NCI-H1417 treated with DMSO at 0.1 percent for 48 hours (cell line): ENCODE results near the gene ERC1.

Experiments
- DNase-seq: peaks from one replicate; lab custom pipeline; 2025; lab: John Stamatoyannopoulos, UW

ERC1 gene

DNA sequence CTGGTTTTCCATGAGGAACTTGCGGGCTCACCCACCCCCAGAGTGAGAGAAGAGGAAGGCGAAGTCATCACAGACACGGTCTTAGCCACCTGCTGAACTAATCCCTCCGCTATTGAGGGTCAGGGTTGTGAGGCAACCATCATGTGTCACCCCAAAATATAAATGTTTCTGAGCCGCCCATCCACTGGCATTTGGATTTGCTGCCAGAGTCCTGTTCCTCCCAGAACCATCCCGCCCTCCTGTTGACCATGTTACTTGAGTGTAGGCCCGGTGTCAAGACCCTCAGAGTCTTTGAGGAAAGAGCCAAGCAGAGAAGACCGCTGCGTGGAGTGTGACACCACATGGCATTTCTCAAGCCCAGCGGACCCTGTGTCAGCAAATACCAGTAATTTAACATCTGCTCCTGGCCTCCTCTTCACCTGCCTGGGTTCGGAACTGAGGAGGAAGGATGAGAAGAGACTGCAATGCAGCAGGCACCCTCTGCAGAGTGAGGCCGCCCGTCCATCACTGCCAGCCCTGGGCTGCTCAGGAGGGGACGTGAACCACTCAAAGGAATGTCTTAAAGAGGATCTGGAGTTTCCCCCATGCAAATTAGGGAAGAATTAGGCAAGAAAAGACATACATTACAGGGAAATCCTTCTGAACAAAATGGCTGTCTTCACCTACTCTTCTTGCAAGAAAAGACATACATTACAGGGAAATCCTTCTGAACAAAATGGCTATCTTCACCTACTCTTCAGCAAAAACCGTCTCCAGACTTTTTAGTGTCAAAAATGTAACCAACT lies 502.9 kb downstream of the ERC1 start:
- DNase-seq, result no peak

DNA sequence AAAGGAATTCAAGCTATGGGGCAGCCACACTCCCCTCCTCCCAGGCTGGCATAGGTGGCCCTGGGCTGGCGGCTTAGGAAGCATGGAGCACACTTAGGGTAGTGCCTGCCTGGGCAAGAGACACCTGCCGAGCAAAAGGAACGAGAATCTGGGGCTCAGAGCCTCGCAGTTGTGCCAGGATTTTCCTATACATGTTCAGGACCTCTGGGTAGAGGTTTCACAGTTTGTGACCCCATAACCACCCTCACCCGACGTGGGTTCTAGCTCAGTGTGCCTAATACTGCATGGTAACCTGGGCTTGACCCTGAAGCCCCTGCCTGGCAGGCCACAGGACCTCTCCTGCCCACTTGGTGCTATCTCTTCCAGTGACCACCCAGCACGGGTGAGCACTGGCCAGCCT lies 503.8 kb downstream of the ERC1 start:
- no peak for DNase-seq

DNA sequence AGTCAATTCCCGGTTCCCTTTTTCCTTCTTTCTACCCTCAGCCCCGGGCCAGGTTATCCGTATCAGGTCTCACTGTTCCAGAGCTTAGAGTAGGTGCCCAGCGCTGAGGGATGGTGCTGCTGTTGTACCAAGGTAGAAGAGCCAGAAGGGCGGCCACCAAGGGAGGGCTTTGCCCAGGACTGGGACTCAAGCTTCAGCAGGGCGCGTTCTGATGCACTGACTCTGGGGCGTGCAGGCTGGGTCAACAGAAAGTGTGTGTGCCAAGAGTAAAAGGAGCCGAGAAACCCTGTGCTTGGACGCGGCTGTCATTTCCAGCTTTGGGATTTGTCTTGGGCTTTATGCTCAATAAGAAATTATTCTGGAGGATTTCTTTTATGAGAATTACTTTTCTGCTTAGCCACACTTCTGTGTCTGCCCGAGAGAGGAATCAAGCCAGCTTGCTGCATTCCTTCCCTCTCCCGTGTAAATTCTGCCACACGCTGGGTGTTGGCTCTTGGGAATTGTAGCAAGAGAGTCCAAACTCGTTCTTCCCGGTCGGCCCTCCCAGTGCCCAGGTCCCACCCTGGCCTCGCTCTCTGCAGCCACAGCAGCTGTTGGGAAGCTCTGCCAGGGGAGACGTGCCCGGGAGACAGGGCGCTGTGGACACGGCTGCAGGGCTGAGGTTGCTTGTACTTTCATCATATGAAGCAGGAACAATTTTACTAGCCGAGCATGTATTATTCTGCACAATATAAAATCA lies 505.3 kb downstream of the ERC1 start:
- DNase-seq, result no peak

DNA sequence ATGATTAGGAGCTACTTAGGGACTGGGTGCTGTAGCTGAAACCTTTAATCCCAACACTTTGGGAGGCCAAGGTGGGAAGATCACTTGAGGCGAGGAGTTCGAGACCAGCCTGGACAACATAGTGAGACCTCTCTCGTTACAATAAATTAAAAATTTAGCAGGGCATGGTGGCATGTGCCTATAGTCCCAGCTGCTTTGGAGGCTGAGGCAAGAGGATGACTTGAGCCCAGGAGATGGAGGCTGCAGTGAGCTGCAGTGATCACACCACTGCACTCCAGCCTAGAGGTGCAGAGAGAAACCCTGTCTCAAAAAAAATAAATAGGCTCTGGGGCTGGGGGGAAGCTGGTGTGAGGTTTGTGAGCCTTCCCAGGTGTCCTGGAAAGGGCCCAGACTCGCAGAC lies 506.1 kb downstream of the ERC1 start:
- no peak for DNase-seq

DNA sequence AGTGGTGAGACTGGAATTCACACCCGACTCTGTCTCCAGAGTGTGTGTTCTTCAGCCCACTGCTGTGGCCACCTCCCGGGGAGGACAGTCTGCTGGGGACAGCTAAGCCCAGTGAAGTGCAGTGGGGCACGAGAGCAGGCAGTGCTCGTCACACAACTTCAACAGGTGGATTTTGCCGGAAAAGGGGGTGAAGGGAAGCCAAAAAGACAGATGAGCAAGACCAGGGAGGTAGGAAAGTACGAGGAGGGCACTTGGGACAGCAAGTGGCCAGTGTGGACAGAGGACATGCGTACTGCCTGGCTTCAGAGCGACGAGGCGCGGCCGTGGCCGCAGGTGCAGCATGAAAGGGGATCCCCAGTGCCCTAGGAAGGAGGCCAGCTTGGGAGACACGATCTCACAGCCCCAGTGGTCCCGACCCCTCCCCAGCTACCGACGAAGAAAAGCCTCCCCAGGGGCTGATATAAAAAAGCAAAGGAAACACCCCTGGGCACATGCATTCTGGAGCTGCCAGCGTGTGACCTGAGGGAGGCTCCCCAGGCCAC lies 507.2 kb downstream of the ERC1 start:
- DNase-seq, result no peak

DNA sequence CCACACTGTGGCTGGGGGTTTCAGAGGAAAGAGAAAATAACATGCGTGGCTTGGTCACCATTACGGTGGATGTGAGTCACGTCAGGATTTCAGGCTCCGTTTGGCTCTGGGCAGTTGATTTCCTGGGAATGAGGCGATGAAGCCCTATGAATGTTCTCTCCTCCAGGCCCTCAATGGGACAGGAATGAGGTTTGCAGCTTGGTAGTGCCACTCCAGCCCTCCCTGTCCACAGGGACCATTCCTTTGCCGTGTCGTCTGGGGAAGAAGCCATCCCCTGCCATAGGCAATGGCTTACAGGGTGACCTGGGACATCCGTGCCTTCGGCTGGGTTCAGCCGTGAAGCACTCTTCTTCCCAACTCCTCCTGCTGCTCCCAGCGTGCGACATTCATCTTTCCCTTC lies 508.3 kb downstream of the ERC1 start:
- DNase-seq, result no peak

DNA sequence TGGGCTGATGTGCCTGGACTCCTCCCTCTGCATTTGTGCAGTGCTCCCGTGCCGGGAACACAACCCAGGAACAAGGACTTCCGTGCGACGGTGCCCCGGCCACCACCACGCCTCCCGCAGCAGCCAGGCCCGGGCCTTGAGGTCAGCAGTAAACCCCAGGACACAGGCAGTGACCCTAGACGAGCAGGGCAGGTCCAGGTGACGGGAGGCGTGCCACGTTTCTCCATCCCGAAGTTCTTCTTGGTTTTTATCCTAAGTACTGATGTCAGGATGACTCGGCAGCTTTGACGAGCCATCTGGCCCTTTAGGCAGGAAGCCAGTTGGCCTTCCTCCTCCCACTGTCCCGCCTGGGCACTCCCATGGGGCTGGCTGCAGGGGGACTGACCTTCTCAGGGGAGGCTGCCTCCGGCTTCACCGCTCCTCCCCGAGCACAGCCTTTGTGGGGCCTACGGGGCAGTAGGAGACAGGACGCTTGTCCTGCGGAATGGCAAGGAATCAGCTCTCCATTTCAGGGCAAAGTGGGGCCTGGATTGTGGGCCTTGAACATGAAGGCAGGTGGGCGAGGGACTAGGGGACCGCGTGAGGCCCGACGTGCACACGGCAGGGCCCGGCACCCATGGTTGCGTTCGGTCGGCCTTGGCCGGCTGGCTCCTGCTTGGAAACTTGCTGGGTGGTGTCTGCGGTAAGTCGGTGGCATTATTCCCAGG lies 509.2 kb downstream of the ERC1 start:
- no peak for DNase-seq

DNA sequence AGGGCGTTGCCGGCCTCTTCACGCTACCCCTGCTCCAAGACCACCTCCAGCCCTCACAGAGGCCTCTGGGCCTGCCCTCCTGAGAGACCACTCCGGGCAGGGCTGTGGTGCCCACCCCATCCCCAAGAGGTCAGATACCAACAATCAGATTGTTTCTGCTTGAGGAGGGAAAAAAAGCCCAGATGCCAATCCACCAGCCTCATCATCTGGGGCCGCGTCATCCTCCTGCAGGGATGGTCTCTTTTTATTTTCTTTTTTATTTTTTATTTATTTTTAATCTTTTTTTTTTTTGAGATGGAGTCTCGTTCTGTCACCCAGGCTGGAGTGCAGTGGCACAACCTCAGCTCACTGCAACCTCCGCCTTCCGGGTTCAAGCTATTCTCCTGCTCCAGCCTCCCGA lies 510.0 kb downstream of the ERC1 start:
- no peak for DNase-seq

DNA sequence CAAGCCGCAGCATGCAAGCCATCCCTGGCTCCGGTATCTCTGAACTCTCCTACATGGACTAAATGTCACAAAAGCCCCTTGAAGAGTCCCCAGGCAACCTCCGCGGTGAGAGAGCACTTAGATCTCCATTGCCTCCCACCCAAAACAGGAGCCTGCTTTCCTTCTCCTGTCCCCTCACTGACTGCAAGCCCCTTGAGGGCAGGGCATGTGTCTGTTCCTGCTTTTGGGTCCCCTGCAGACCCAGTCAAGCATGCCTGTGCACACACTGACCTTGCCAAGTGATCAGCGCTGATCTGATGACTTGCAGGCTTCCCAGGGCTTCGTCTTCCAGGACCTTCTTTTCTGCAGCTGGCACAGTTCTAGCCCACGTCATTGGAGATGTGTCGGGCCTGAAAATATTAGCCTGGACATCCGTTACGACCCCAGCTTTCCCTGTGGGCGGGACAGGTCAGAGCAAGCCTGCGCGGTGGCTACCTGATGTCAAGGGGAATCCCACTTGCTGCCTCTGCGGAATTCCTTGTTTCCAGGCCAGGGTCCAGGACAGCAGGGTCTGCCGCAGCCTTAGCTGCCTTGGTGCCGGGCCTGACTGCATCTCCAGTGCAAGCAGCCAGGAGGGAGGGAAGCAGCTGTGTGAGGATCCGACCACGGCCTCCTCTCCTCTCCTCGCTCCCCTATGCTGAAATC lies 510.8 kb downstream of the ERC1 start:
- DNase-seq, result no peak

DNA sequence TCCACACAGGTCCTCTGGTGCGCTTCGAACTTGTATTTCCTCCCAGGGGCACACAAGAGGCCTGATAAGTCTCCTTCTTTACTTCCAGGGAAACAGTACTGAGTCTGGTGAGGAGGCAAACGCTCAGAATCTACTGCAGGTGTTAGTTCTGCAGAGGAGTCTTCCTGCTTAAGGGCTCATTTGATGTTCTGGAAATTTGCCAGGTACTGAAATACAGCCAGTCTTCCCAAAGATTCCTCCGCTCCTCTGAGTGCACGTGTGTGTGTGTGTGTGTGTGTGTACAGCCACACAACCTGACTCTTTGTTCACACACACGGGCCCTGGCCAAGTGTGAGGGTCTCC lies 511.3 kb downstream of the ERC1 start:
- DNase-seq, result no peak

DNA sequence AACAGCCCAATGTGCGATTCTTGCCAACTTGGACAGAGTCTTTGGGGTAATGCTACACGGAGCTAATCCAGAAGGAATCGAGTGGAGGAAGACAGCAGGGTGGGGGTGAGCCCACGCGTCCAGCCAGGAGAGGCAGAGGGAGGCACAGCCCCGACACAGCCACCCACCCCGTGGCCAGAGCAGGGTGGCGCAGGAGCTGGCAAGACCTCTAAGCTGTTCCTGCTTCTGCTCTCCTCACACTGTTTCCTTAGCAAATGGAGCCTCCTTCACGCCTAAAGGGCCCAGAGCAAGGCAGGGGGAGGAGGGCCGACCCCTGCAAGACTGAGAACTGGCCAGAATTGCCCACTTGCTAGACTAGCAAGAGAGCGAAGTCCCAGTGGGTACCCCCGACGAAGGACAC lies 511.8 kb downstream of the ERC1 start:
- no peak for DNase-seq

DNA sequence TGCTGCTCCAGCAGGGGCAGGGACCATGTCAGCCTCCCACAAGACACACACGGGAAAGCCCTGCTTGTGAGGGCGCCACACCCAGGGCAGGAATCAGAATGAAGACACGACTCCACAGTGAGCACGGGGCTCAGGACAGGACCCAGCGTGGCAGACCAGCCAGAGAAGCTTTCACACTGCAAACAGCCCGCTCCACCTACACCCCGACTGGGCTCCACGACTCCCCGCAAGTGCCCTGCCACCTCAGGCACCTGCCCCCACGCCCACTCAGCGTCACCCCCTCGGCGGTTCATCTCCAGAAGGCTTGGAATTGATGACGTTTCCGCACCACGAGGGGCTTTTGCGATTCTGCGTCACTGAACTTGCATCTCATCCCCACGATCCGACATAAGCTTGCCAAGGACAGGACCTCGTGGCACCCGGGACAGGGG lies 512.3 kb downstream of the ERC1 start:
- no peak for DNase-seq

DNA sequence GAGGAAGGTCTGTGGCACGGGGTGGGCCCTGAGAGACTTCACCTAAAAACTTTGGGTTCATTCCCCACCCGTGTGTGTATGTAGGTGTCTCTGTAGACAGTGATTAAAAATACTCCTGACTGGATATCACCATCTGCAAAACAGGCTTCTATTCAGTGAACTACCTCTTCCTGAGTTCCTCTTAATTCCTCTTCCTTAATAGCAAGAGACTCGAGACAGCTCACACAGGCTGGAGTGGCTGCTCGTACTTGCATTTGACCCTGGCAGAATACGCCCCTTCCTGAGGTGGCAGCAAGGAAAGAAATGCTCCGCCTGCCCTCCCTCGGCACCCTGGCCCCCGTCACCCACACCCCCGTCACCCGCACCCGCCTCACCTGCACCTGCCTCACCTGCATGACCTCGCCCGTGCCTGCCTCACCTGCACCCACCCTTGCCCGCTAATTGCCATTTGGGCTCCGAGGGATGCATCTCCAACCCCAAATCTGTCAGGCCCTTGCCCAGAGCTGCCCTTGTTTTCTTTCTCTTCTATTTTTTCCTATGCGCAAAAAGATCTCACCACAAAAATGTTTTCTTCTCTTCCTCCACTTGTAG lies 513.4 kb downstream of the ERC1 start:
- no peak for DNase-seq

DNA sequence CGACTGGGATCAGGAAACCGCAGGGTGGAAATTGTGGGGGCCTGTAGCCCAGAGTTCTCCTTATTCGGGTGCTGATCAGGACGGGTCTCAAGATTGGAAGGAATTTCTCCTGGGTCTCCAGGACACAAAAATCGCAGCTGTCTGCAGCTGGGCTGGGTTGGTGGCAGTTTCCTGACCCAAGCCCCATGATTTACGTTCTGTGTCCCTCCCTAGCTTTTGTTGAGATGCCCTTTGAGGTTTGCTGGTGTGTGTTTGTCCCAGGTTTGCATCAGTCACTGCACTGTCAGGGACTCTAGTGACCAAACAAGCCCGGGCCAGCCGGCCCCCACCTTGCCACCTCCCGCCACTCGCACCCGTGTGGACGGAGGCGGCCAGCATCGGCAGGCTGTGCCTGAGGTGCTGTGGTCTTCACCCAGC lies 513.9 kb downstream of the ERC1 start:
- DNase-seq, result no peak

DNA sequence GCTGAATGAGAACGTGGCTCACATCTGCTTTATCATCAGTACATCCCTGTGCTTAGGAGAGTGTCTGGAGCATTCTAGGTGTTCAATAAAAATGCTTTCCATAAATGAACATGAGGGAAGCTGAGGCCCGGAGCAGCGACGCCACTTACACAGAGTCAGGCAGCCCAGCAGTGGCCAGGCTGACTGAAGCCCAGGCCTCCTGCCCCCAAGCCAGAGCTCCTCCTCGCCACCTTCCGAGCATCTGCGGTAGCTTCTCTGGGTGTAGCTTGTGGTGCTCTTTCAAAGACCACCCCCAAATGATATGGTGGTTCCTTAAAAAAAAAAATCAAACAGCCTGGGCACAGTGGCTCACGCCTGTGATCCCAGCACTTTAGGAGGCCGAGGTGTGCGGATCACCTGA lies 514.6 kb downstream of the ERC1 start:
- no peak for DNase-seq

DNA sequence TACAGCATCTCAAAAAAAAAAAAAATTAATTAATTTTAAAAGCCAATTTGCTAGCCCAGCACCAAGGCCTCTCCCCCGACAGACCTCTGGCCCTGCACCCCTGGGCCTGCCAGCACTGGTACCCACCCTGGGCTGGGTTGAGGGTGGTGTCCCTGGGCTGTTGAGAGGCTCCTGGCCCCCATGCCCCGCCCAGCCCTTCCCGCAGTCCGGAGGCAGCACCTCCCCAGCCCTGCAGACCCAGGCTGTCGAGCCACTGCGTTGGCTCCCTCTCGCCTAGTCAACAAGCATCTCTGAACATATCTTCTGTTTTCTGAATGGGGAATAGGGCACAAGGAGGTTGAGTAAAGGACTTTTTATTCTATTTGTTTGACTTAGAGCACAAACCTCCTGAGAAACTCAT lies 516.3 kb downstream of the ERC1 start:
- no peak for DNase-seq

DNA sequence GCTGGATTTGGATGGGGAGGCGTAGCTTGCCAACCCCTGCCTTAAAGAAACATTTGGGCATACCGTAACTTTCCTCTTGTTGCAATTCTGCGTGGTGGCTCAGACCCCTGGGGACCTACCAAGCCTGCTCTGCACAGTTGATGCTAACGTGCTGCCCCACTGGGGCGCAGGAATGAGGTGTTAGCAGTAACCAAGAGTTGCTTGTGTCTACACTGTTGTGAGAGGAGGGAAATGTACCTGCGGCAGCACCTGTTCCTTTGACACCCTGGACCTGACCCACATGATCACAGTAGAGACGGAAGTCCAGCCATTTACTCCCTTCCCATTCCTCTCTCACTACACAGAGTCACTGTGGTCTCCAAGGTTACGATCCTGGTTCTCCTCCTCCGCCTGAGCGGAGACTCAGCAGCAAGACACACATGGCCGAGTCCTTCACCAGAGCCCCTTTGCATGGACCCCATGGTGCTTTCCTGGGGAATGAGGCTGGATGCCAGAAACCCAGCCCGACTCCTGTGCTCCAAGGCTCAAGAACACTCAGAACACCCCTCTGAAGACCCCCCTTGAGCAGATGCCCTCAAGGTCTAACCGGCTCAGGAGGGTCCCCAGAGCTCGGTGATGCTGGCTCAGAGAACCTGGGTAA lies 518.5 kb downstream of the ERC1 start:
- no peak for DNase-seq

DNA sequence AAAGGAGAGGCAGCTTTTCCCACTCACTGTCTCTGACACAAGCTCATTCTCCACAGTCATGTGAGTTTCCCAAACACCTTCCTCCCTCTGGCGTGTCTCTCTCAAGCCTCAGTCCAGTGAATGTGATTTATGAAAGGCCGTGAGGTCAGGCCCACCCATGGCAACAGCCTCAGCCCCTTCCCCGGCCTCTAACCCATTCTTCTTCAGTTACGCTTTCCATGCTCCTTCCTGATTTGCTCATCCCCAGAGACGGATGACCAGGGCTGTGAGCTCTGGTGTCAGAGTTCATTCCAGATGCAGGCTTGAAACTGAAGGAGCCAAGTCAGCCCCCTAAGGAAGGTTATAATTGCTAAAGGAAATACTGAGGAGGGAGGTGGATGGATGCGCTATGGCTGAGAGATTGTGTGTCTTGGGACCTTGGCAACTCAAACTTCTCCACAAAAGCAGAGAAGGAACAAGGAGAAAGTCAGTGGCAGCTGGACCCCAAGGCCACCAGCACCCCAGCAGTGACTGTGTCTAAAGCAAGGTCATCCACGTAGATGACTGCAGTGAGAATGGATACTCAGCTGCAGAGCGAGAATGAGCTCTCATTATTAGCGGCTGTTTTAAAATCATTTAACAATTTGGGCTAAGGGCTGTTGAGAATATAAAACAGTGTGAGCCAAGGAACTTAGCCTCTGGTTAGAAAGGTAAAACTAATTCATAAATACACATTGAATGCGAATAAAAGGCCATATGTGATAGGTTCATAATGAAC lies 519.2 kb downstream of the ERC1 start:
- no peak for DNase-seq

DNA sequence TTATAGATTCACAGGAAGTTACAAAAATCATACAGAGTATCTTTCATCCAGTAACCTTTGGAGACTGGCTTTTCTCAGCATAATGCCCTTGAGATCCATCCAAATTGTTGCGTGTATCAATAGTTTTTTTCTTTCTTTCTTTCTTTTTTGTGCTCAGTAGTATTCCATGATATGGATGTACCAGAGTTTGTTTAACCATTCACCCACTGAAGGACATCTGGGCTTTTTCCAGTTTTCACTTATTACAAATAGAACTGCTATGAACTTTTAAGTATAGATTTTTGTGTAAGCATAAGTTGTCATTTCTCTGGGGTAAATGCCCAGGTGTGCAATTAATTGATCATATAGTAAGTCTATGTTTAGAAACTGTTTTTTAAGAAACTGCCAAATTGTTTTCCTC lies 524.0 kb downstream of the ERC1 start:
- no peak for DNase-seq

DNA sequence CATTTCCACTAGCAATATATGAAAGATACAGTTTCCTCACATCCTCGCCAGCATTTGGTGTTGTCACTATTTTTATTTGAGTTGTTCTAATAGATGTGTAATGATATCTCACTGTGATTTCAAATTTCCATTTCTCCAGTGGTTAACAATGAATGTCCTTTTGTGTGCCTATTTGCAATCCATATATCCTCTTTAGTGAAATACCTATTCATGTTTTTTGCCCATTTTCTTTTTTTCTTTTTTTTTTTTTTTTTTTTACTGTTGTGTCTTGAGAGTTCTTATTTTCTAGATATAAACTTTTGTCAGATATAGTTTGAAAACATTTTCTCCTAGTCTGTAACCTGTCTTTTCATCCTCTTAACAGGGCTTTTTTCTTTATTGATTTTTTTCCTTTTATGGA lies 524.4 kb downstream of the ERC1 start:
- DNase-seq, result no peak

DNA sequence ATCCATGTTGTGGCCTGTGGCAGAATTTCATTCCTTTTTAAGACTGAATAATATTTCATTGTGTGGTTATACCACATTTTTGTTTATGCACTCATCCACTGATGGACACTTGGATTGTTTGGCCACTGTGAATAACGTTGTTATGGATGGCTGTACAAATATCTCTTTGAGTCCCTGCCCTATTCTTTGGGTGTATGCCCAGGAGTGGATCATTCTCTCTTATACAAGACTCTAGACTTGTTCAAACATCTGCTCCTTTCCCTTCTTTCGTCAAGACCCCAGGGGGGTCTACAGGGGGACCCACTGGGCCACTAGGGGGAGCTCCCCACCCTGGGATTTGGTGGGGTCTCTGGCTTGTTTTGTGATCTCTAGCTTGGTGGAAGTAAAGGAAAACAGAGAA lies 526.0 kb downstream of the ERC1 start:
- DNase-seq, result no peak
